ENCODE measurements around the gene MYO18B. TPM values are rescaled to one million over a fixed set of nuclear protein-coding genes. Genes with fewer than 3 reads are reported as not detected.

MYO18B gene
- total RNA-seq, 1 donor from 2014 or later = 0.07 TPM

GRCh38 chr22:25748140-25748539 lies 6.2 kb downstream of the MYO18B start:
- Histone ChIP-seq H3K36me3 (ENCODE audit: insufficient read depth, low read length) (no peaks in the 10 kb centered on the region), H3K79me2 (ENCODE audit: insufficient read depth, low read length) (no peaks in the 10 kb centered on the region), H3K4me1 (ENCODE audit: insufficient read depth, low read length) (peaks cover 18% of the 10 kb centered on the region), H4K20me1 (ENCODE audit: insufficient read depth, low read length) (no peaks in the 10 kb centered on the region), H3K4me2 (ENCODE audit: low read length) (peak overlapping the region; percentile 57), H3K9ac (ENCODE audit: low read length) (peak overlapping the region; percentile 76), H3K27ac (ENCODE audit: low read depth, low read length) (peak overlapping the region; percentile 92), H3K27me3 (ENCODE audit: insufficient read depth, low read length) (no peaks in the 10 kb centered on the region), H3K4me3 (ENCODE audit: insufficient read depth, low read depth, low read length) (no peak overlapping the region), H3K9me3 (ENCODE audit: insufficient read depth, low read depth, low read length) (no peaks in the 10 kb centered on the region), H2AFZ (ENCODE audit: low read depth, low read length) (no peak overlapping the region)
- Mint-ChIP-seq H3K27ac (ENCODE audit: unreplicated experiment) (no peak overlapping the region), H3K27me3 (ENCODE audit: low read depth, unreplicated experiment) (peaks cover 5% of the 10 kb centered on the region), H3K9me3 (ENCODE audit: unreplicated experiment) (no peaks in the 10 kb centered on the region), H3K36me3 (ENCODE audit: low read depth, unreplicated experiment) (no peaks in the 10 kb centered on the region), H3K4me1 (ENCODE audit: low read depth, unreplicated experiment) (peaks cover 14% of the 10 kb centered on the region), H3K4me3 (ENCODE audit: unreplicated experiment) (no peak overlapping the region)
- DNase-seq (ENCODE audit: low read depth) (no peak), FAIRE-seq (no peak)
- TF ChIP-seq, protein P1, sequence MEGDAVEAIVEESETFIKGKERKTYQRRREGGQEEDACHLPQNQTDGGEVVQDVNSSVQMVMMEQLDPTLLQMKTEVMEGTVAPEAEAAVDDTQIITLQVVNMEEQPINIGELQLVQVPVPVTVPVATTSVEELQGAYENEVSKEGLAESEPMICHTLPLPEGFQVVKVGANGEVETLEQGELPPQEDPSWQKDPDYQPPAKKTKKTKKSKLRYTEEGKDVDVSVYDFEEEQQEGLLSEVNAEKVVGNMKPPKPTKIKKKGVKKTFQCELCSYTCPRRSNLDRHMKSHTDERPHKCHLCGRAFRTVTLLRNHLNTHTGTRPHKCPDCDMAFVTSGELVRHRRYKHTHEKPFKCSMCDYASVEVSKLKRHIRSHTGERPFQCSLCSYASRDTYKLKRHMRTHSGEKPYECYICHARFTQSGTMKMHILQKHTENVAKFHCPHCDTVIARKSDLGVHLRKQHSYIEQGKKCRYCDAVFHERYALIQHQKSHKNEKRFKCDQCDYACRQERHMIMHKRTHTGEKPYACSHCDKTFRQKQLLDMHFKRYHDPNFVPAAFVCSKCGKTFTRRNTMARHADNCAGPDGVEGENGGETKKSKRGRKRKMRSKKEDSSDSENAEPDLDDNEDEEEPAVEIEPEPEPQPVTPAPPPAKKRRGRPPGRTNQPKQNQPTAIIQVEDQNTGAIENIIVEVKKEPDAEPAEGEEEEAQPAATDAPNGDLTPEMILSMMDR (IDR thresholded peaks at IDR 0.05; ENCODE audit: insufficient read depth, low read depth, low read length) = no peak
- no peak for TF ChIP-seq EZH2 (IDR thresholded peaks at IDR 0.05; ENCODE audit: insufficient read depth, low read length)

GRCh38 chr22:25748704-25749103 lies 6.7 kb downstream of the MYO18B start:
- no peak overlapping the region for H3K9ac ChIP-seq (ENCODE audit: low read length)

More at GRCh38 chr22:25748704-25749103, 6.7 kb downstream of the MYO18B start:
- Histone ChIP-seq H3K4me1 (ENCODE audit: insufficient read depth, low read length) (peaks cover 18% of the 10 kb centered on the region), H3K9me3 (ENCODE audit: insufficient read depth, low read depth, low read length) (no peaks in the 10 kb centered on the region), H2AFZ (ENCODE audit: low read depth, low read length) (no peak overlapping the region), H3K27me3 (ENCODE audit: insufficient read depth, low read length) (no peaks in the 10 kb centered on the region), H3K4me3 (ENCODE audit: insufficient read depth, low read depth, low read length) (no peak overlapping the region), H3K4me2 (ENCODE audit: low read length) (no peak overlapping the region), H3K27ac (ENCODE audit: low read depth, low read length) (no peak overlapping the region), H3K36me3 (ENCODE audit: insufficient read depth, low read length) (no peaks in the 10 kb centered on the region), H3K79me2 (ENCODE audit: insufficient read depth, low read length) (no peaks in the 10 kb centered on the region), H4K20me1 (ENCODE audit: insufficient read depth, low read length) (no peaks in the 10 kb centered on the region)
- Mint-ChIP-seq H3K4me3 (ENCODE audit: unreplicated experiment) (no peak overlapping the region), H3K27me3 (ENCODE audit: low read depth, unreplicated experiment) (peaks cover 4% of the 10 kb centered on the region), H3K4me1 (ENCODE audit: low read depth, unreplicated experiment) (peaks cover 14% of the 10 kb centered on the region), H3K27ac (ENCODE audit: unreplicated experiment) (no peak overlapping the region), H3K36me3 (ENCODE audit: low read depth, unreplicated experiment) (no peaks in the 10 kb centered on the region), H3K9me3 (ENCODE audit: unreplicated experiment) (no peaks in the 10 kb centered on the region)
- FAIRE-seq (no peak), DNase-seq (ENCODE audit: low read depth) (no peak)
- no peak for TF ChIP-seq EZH2 (IDR thresholded peaks at IDR 0.05; ENCODE audit: insufficient read depth, low read length)
- TF ChIP-seq, protein P1 (IDR thresholded peaks at IDR 0.05; ENCODE audit: insufficient read depth, low read depth, low read length) = no peak

Data from astrocyte (in vitro differentiated cells and primary cell).